ENCODE results near the gene TYK2. TPM values are rescaled to one million over a fixed set of nuclear protein-coding genes. Genes with fewer than 3 reads are reported as not detected.

Gene TYK2
- total and polyA plus RNA-seq, 2 of the 13 experiments (the other 11 are each of a cell fraction or from before 2014, with no cell fraction given), result 38.8 to 60.1 TPM

- peak; percentile 73; the same call in 1 of the 3 replicates for TF ChIP-seq MXI1 (IDR thresholded peaks at IDR 0.05; ENCODE audit: borderline replicate concordance, low read depth, low read length)
- peak; percentile 74; the same call in 1 of the 2 replicates for TF ChIP-seq HBP1 (CRISPR knock-in tag; IDR thresholded peaks at IDR 0.05; ENCODE audit: low read depth)
- peak; percentile 76 for TF ChIP-seq MYC (CRISPR knock-in tag; IDR thresholded peaks at IDR 0.05; ENCODE audit: borderline replicate concordance)
- TF ChIP-seq ATF3 (CRISPR knock-in tag; IDR thresholded peaks at IDR 0.05), result peak; percentile 23; the same call in 1 of the 2 replicates
- peak; percentile 73 for TF ChIP-seq KAT8 (CRISPR knock-in tag; IDR thresholded peaks at IDR 0.05)
- TF ChIP-seq SNAPC4 (CRISPR knock-in tag; IDR thresholded peaks at IDR 0.05), result peak; percentile 93
- no peak for TF ChIP-seq ZBTB39 (CRISPR knock-in tag; IDR thresholded peaks at IDR 0.05)
- TF ChIP-seq TARDBP (CRISPR knock-in tag; IDR thresholded peaks at IDR 0.05), result 0 out of 2 replicates have a peak, but pooled peaks have one; percentile 29
- 0 out of 2 replicates have a peak, but pooled peaks have one; percentile 33 for TF ChIP-seq CSRNP2 (CRISPR knock-in tag; conservative IDR thresholded peaks at IDR 0.05; ENCODE audit: low read depth)
These were observed 47.2 kb downstream of the TYK2 start, which contains the start of gene RAVER1 (continued) for GRCh38 chr19:10332965-10333757.
